Astrocyte of the spinal cord (primary cell): Measurements from ENCODE around the gene PDIA4.

Source experiments
- DNase-seq: peaks from one replicate; pipeline ENCODE4 v3.0.0; 2011; ENCODE audit warnings: low read depth, low spot score
- H3K4me3 ChIP-seq: 2 replicates; pipeline ENCODE4 v1.5.1; 2011; ENCODE audit warnings: low read depth, mild to moderate bottlenecking, low read length, moderate library complexity
- CTCF ChIP-seq: IDR thresholded peaks from 2 replicates; pipeline ENCODE4 v1.5.1; 2012; ENCODE audit warnings: low read depth, mild to moderate bottlenecking, low read length, inconsistent platforms
- in situ Hi-C: cut with HindIII; loops from 2 replicates; pipeline ENCODE4 v1.10.0; 2017; ENCODE audit warnings: low sequenced_read_pairs

PDIA4 gene

GRCh38 chr7:149028346-149029109 is at the start of gene PDIA4:
Gene PDIA4, minus strand, starts transcription at chr7:149028505. Its CDS starts 97 bp downstream, at chr7:149028408.
- in situ Hi-C loops = no loop called here
- DNase-seq = peak; percentile 100
- TF ChIP-seq CTCF = peak; percentile 22
- peak within 1 kb of the TSS; percentile 94 for H3K4me3 ChIP-seq

GRCh38 chr7:149077594-149077993 is 49.3 kb upstream of the PDIA4 start:
- in situ Hi-C loops = no loop called here
- DNase-seq = no peak
- no peak overlapping the region for H3K4me3 ChIP-seq
- TF ChIP-seq CTCF = no peak

GRCh38 chr7:149075286-149075685 is 47.0 kb upstream of the PDIA4 start:
- DNase-seq = no peak
- in situ Hi-C loops = no loop called here
- TF ChIP-seq CTCF = no peak
- H3K4me3 ChIP-seq = no peak overlapping the region

- in situ Hi-C loops = no loop called here
- no peak for DNase-seq
- TF ChIP-seq CTCF = no peak
- H3K4me3 ChIP-seq = no peak overlapping the region
Observed at GRCh38 chr7:149074116-149074885, 46.0 kb upstream of the PDIA4 start.

GRCh38 chr7:149072438-149072775 is 44.1 kb upstream of the PDIA4 start:
- no peak for DNase-seq
- in situ Hi-C loops = no loop called here
- TF ChIP-seq CTCF = no peak
- no peak overlapping the region for H3K4me3 ChIP-seq

GRCh38 chr7:149071641-149072437 is 43.5 kb upstream of the PDIA4 start:
- in situ Hi-C loops = no loop called here
- no peak for DNase-seq
- H3K4me3 ChIP-seq = no peak overlapping the region
- TF ChIP-seq CTCF = peak; percentile 24
